ENCODE data around the gene RALGDS. TPM values are rescaled to one million over a fixed set of nuclear protein-coding genes. Genes with fewer than 3 reads are reported as not detected.

Gene RALGDS
- total and polyA plus RNA-seq, 2 of the 13 experiments (the other 11 are each of a cell fraction or from before 2014, with no cell fraction given) = 12.9 to 25.5 TPM

DNA sequence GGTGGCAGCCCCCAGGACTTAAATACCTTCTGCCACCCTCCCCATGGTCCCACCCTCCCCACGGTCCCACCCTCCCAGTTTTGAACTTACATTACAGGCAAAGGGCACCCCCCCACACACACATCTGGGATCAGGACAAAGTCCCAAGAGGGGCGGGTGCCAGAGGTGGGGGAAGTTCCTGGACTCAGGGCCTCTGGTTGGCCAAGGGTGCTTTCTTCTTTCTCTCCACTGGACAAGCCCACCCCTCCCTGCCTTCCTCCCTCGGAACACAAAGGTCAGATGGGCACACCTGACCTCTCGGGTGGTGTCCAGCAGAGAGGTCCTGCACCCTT, 19.1 kb upstream of the RALGDS start (continued):
- TF ChIP-seq MTF2 (CRISPR knock-in tag; IDR thresholded peaks at IDR 0.05; ENCODE audit: borderline replicate concordance) = no peak
- no peak for TF ChIP-seq FOXK1 (CRISPR knock-in tag; IDR thresholded peaks at IDR 0.05; ENCODE audit: borderline replicate concordance, low read depth)
- no peak for TF ChIP-seq ZNF350 (CRISPR knock-in tag; IDR thresholded peaks at IDR 0.05; ENCODE audit: borderline replicate concordance, low read depth)
- TF ChIP-seq, protein P1, sequence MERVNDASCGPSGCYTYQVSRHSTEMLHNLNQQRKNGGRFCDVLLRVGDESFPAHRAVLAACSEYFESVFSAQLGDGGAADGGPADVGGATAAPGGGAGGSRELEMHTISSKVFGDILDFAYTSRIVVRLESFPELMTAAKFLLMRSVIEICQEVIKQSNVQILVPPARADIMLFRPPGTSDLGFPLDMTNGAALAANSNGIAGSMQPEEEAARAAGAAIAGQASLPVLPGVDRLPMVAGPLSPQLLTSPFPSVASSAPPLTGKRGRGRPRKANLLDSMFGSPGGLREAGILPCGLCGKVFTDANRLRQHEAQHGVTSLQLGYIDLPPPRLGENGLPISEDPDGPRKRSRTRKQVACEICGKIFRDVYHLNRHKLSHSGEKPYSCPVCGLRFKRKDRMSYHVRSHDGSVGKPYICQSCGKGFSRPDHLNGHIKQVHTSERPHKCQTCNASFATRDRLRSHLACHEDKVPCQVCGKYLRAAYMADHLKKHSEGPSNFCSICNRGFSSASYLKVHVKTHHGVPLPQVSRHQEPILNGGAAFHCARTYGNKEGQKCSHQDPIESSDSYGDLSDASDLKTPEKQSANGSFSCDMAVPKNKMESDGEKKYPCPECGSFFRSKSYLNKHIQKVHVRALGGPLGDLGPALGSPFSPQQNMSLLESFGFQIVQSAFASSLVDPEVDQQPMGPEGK (CRISPR knock-in tag; IDR thresholded peaks at IDR 0.05) = peak; percentile 39; the same call in 1 of the 2 replicates
- TF ChIP-seq NR2F6 (IDR thresholded peaks at IDR 0.05) = peak; percentile 53; the same call in 1 of the 2 replicates
- TF ChIP-seq NR2F6 (CRISPR knock-in tag; IDR thresholded peaks at IDR 0.05) = peak; percentile 34; the same call in 1 of the 2 replicates
- TF ChIP-seq, protein P2, sequence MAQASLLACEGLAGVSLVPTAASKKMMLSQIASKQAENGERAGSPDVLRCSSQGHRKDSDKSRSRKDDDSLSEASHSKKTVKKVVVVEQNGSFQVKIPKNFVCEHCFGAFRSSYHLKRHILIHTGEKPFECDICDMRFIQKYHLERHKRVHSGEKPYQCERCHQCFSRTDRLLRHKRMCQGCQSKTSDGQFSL (CRISPR knock-in tag; IDR thresholded peaks at IDR 0.05) = 0 out of 2 replicates have a peak, but pooled peaks have one; percentile 39
- TF ChIP-seq, protein P3, sequence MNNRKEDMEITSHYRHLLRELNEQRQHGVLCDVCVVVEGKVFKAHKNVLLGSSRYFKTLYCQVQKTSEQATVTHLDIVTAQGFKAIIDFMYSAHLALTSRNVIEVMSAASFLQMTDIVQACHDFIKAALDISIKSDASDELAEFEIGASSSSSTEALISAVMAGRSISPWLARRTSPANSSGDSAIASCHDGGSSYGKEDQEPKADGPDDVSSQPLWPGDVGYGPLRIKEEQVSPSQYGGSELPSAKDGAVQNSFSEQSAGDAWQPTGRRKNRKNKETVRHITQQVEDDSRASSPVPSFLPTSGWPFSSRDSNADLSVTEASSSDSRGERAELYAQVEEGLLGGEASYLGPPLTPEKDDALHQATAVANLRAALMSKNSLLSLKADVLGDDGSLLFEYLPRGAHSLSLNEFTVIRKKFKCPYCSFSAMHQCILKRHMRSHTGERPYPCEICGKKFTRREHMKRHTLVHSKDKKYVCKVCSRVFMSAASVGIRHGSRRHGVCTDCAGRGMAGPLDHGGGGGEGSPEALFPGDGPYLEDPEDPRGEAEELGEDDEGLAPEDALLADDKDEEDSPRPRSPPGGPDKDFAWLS (CRISPR knock-in tag; IDR thresholded peaks at IDR 0.05; ENCODE audit: borderline replicate concordance) = no peak
- no peak for TF ChIP-seq SALL1 (CRISPR knock-in tag; IDR thresholded peaks at IDR 0.05)
- no peak for TF ChIP-seq ELF4 (CRISPR knock-in tag; IDR thresholded peaks at IDR 0.05; ENCODE audit: borderline replicate concordance)
- TF ChIP-seq, protein P4, sequence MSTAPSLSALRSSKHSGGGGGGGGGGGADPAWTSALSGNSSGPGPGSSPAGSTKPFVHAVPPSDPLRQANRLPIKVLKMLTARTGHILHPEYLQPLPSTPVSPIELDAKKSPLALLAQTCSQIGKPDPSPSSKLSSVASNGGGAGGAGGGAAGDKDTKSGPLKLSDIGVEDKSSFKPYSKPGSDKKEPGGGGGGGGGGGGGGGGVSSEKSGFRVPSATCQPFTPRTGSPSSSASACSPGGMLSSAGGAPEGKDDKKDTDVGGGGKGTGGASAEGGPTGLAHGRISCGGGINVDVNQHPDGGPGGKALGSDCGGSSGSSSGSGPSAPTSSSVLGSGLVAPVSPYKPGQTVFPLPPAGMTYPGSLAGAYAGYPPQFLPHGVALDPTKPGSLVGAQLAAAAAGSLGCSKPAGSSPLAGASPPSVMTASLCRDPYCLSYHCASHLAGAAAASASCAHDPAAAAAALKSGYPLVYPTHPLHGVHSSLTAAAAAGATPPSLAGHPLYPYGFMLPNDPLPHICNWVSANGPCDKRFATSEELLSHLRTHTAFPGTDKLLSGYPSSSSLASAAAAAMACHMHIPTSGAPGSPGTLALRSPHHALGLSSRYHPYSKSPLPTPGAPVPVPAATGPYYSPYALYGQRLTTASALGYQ (CRISPR knock-in tag; IDR thresholded peaks at IDR 0.05) = no peak
- TF ChIP-seq ZNF10 (CRISPR knock-in tag; IDR thresholded peaks at IDR 0.05; ENCODE audit: borderline replicate concordance, low read depth) = no peak
- TF ChIP-seq PAX8 (CRISPR knock-in tag; IDR thresholded peaks at IDR 0.05; ENCODE audit: borderline replicate concordance) = no peak
